Activated T-cell treated with anti-CD3 and anti-CD28 coated beads, Interleukin-2, amount 50 U/mL, for 1 hour (primary cell): Measurements from ENCODE around the gene KIRREL3.

Experiments
- DNase-seq: peaks from one replicate; pipeline ENCODE4 v3.0.0-alpha.2; 2020

Gene KIRREL3

GRCh38 chr11:126619516-126619915 is 381.1 kb downstream of the KIRREL3 start:
- no peak for DNase-seq

GRCh38 chr11:126615845-126616244 is 384.7 kb downstream of the KIRREL3 start:
- no peak for DNase-seq

- DNase-seq = no peak
These were observed 387.3 kb downstream of the KIRREL3 start for GRCh38 chr11:126613272-126613671.

- no peak for DNase-seq
These were observed 387.9 kb downstream of the KIRREL3 start for GRCh38 chr11:126612671-126613070.

- no peak for DNase-seq
These were observed 389.1 kb downstream of the KIRREL3 start for GRCh38 chr11:126611438-126611837.

- DNase-seq = no peak
These were observed 391.9 kb downstream of the KIRREL3 start for GRCh38 chr11:126608658-126609057.

- no peak for DNase-seq
These were observed 392.6 kb downstream of the KIRREL3 start for GRCh38 chr11:126607776-126608541.

GRCh38 chr11:126607374-126607773 is 393.2 kb downstream of the KIRREL3 start:
- no peak for DNase-seq

GRCh38 chr11:126606484-126606883 is 394.1 kb downstream of the KIRREL3 start:
- no peak for DNase-seq

GRCh38 chr11:126604461-126604860 is 396.1 kb downstream of the KIRREL3 start:
- DNase-seq = no peak

GRCh38 chr11:126603486-126603885 is 397.1 kb downstream of the KIRREL3 start:
- no peak for DNase-seq

GRCh38 chr11:126602993-126603392 is 397.6 kb downstream of the KIRREL3 start:
- DNase-seq = no peak

- DNase-seq = no peak
These were observed 398.1 kb downstream of the KIRREL3 start for GRCh38 chr11:126602349-126602940.

- DNase-seq = no peak
These were observed 398.9 kb downstream of the KIRREL3 start for GRCh38 chr11:126601550-126602215.

- no peak for DNase-seq
These were observed 399.4 kb downstream of the KIRREL3 start for GRCh38 chr11:126601136-126601535.

GRCh38 chr11:126599217-126599897 is 401.2 kb downstream of the KIRREL3 start:
- DNase-seq = no peak

GRCh38 chr11:126598344-126599216 is 402.0 kb downstream of the KIRREL3 start:
- DNase-seq = no peak

GRCh38 chr11:126597041-126597440 is 403.5 kb downstream of the KIRREL3 start:
- DNase-seq = no peak

GRCh38 chr11:126596474-126596873 is 404.1 kb downstream of the KIRREL3 start:
- no peak for DNase-seq

GRCh38 chr11:126595560-126595959 is 405.0 kb downstream of the KIRREL3 start:
- no peak for DNase-seq

GRCh38 chr11:126594921-126595367 is 405.6 kb downstream of the KIRREL3 start:
- no peak for DNase-seq
